GM12878 (cell line): Measurements from ENCODE around the gene MCTP2. TPM values are rescaled to one million over a fixed set of nuclear protein-coding genes. Genes with fewer than 3 reads are reported as not detected.
A peak's percentile ranks its signal among the peaks of the same experiment; 100 is the strongest.

Source experiments
- BMI1 ChIP-seq: fragments of 450-650 bp; IDR thresholded peaks from 2 replicates; pipeline ENCODE4 v1.6.1; 2016; ENCODE audit warnings: mild to moderate bottlenecking, moderate library complexity, borderline replicate concordance
- CBX5 ChIP-seq: sonication (generic); IDR thresholded peaks from 2 replicates; pipeline ENCODE4 v1.6.1; 2016; ENCODE audit warnings: low read depth, moderate library complexity, mild to moderate bottlenecking, inconsistent platforms
- EED ChIP-seq: sonication (generic); IDR thresholded peaks from 2 replicates; pipeline ENCODE4 v1.6.1; 2016; ENCODE audit warnings: antibody characterized with exemption, low read depth
- GATAD2B ChIP-seq: fragments of 450-650 bp; conservative IDR thresholded peaks from 2 replicates; pipeline ENCODE4 v1.6.1; 2017; ENCODE audit warnings: low read depth, mild to moderate bottlenecking, moderate library complexity
- IRF4 ChIP-seq: IDR thresholded peaks from 2 replicates; pipeline ENCODE4 v1.6.1; 2011; ENCODE audit warnings: low read depth, low read length
- KAT2A ChIP-seq: conservative IDR thresholded peaks from 2 replicates; pipeline ENCODE4 v1.6.1; 2011; ENCODE audit warnings: low read depth, low read length; ENCODE audit not compliant: control insufficient read depth
- NFYA ChIP-seq: IDR thresholded peaks from 2 replicates; pipeline ENCODE4 v1.6.1; 2011; ENCODE audit warnings: low read depth, mild to moderate bottlenecking, low read length, improper control_type of control experiment, borderline replicate concordance
- NR2C2 ChIP-seq: IDR thresholded peaks from 2 replicates; pipeline ENCODE4 v1.6.1; 2011; ENCODE audit warnings: borderline replicate concordance, low read depth; ENCODE audit not compliant: control insufficient read depth, insufficient read length
- NR2F1 ChIP-seq: fragments of 450-650 bp; conservative IDR thresholded peaks from 2 replicates; pipeline ENCODE4 v1.6.1; 2017; ENCODE audit warnings: mild to moderate bottlenecking
- PAX5 ChIP-seq: IDR thresholded peaks from 2 replicates; pipeline ENCODE4 v1.6.1; 2011; ENCODE audit warnings: low read depth, low read length, borderline replicate concordance
- RUNX3 ChIP-seq: IDR thresholded peaks from 2 replicates; pipeline ENCODE4 v1.6.1; 2012; ENCODE audit warnings: low read length, inconsistent platforms
- SPI1 ChIP-seq: IDR thresholded peaks from 2 replicates; pipeline ENCODE4 v1.6.1; 2011; ENCODE audit warnings: low read depth, mild to moderate bottlenecking, low read length, moderate library complexity, borderline replicate concordance; ENCODE audit not compliant: insufficient read depth
- TARDBP ChIP-seq: IDR thresholded peaks from 2 replicates; pipeline ENCODE4 v1.6.1; 2016; ENCODE audit warnings: borderline replicate concordance
- TCF3 ChIP-seq: IDR thresholded peaks from 2 replicates; pipeline ENCODE4 v1.6.1; 2012; ENCODE audit warnings: low read depth, mild to moderate bottlenecking, low read length, borderline replicate concordance; ENCODE audit not compliant: insufficient read depth
- TCF7 ChIP-seq: IDR thresholded peaks from 2 replicates; pipeline ENCODE4 v1.6.1; 2014; ENCODE audit warnings: antibody characterized with exemption, borderline replicate concordance
- ZNF217 ChIP-seq: fragments of 450-650 bp; IDR thresholded peaks from 2 replicates; pipeline ENCODE4 v1.6.1; 2017; ENCODE audit warnings: antibody characterized with exemption, mild to moderate bottlenecking
- polyA plus RNA-seq, 11 experiments: library from polyadenylated mRNA; depleted of rRNA in 4 of 11; unstranded in 6 of 11; stranded (reverse) in 5 of 11; fragments of >200 nt; fragmentation: Nextera tagmentation in 4 of 11; fragmentation: Illumina TruSeq in 1 of 11; extraction: Ambion mirVana in 4 of 11; extraction: Trizol in 1 of 11; gene quantifications; 1 replicate in 1 of 11; 2 replicates in 10 of 11; pipeline versions ENCODE4 v1.2.1 to v1.2.3, GENCODE V29; 2011 to 2016; ENCODE audit warnings: inconsistent platforms in 2 of 11, missing spikeins in 2 of 11, low read depth in 1 of 11
- total RNA-seq, 4 experiments: library from RNA; depleted of rRNA in 3 of 4; stranded (reverse); fragments of >200 nt in 3 of 4; fragmentation: Illumina TruSeq in 1 of 4; extraction: Trizol in 1 of 4; gene quantifications; 2 replicates each; pipeline versions ENCODE4 v1.2.1 to v1.2.3, GENCODE V29; 2013 to 2021
- TF ChIP-seq, protein P1 (sequence below): fragments of 450-650 bp; formaldehyde crosslinking; IDR thresholded peaks from 2 replicates; pipeline ENCODE4 v1.4.0; 2020; ENCODE audit warnings: mild to moderate bottlenecking, moderate library complexity
- TF ChIP-seq, protein P2 (sequence below): fragments of 450-650 bp; IDR thresholded peaks from 2 replicates; pipeline ENCODE4 v1.6.1; 2016; ENCODE audit warnings: mild to moderate bottlenecking
- TF ChIP-seq, protein P3 (sequence below): fragments of 450-650 bp; IDR thresholded peaks from 2 replicates; pipeline ENCODE4 v1.6.1; 2018; ENCODE audit warnings: mild to moderate bottlenecking, low read depth, moderate library complexity; ENCODE audit not compliant: partially characterized antibody
- TF ChIP-seq, protein P4 (sequence below): IDR thresholded peaks from 2 replicates; pipeline ENCODE4 v1.6.1; 2012; ENCODE audit warnings: low read depth, low read length, improper control_type of control experiment

The MCTP2 gene
- total and polyA plus RNA-seq, 10 of the 15 experiments (the other 5 are each of a cell fraction or from before 2014, with no cell fraction given), result 0.24 to 48.5 (median 0.88) TPM

DNA sequence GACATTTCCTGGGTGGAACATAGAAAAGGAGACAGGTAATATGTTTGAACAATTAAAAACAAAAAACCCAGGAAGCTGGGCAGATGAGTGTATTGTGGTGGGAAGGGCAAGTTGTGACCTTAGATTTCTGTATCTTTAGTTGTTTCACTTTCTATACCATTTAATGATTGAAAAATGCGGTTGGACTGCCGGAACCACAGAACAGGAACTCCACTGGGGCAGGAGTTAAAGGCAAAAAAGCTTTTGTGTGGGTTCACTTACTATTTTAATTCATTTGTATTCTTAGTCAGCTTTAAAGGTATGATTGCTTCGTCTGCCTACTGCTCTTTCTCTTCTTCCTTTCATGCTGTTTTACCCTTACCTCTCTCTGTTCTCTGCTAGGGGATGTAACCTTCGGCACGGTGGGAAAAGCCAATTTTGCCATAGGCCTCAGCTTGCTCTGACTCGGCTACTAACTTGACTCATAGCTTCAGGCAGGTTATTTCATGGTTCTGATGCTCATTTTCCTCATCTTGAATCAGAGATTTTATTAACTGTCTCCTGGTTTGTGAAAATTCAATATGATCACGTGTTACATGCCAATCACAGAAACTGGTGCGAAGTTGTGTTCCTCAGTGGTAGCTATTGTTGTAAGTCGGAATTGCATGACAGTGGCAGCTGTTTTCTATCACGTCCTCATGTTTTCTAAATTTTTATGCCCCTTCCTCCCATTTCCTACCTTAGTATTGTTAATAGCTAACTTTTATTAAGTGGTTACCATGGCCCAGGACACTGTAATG, 1.6 kb upstream of the MCTP2 start (continued):
- TF ChIP-seq PAX5, result peak; percentile 67; the same call in 1 of the 2 replicates
- peak; percentile 80 for TF ChIP-seq SPI1
- TF ChIP-seq ZNF217, result peak; percentile 56; the same call in 1 of the 2 replicates
- no peak for TF ChIP-seq KAT2A
- no peak for TF ChIP-seq TARDBP
- TF ChIP-seq IRF4, result 0 out of 2 replicates have a peak, but pooled peaks have one; percentile 20
- TF ChIP-seq, protein P1, sequence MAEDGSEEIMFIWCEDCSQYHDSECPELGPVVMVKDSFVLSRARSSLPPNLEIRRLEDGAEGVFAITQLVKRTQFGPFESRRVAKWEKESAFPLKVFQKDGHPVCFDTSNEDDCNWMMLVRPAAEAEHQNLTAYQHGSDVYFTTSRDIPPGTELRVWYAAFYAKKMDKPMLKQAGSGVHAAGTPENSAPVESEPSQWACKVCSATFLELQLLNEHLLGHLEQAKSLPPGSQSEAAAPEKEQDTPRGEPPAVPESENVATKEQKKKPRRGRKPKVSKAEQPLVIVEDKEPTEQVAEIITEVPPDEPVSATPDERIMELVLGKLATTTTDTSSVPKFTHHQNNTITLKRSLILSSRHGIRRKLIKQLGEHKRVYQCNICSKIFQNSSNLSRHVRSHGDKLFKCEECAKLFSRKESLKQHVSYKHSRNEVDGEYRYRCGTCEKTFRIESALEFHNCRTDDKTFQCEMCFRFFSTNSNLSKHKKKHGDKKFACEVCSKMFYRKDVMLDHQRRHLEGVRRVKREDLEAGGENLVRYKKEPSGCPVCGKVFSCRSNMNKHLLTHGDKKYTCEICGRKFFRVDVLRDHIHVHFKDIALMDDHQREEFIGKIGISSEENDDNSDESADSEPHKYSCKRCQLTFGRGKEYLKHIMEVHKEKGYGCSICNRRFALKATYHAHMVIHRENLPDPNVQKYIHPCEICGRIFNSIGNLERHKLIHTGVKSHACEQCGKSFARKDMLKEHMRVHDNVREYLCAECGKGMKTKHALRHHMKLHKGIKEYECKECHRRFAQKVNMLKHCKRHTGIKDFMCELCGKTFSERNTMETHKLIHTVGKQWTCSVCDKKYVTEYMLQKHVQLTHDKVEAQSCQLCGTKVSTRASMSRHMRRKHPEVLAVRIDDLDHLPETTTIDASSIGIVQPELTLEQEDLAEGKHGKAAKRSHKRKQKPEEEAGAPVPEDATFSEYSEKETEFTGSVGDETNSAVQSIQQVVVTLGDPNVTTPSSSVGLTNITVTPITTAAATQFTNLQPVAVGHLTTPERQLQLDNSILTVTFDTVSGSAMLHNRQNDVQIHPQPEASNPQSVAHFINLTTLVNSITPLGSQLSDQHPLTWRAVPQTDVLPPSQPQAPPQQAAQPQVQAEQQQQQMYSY (CRISPR knock-in tag), result no peak
- no peak for TF ChIP-seq NR2C2
- no peak for TF ChIP-seq TCF3
- no peak for TF ChIP-seq BMI1
- TF ChIP-seq RUNX3, result peak; percentile 95
- TF ChIP-seq, protein P2, sequence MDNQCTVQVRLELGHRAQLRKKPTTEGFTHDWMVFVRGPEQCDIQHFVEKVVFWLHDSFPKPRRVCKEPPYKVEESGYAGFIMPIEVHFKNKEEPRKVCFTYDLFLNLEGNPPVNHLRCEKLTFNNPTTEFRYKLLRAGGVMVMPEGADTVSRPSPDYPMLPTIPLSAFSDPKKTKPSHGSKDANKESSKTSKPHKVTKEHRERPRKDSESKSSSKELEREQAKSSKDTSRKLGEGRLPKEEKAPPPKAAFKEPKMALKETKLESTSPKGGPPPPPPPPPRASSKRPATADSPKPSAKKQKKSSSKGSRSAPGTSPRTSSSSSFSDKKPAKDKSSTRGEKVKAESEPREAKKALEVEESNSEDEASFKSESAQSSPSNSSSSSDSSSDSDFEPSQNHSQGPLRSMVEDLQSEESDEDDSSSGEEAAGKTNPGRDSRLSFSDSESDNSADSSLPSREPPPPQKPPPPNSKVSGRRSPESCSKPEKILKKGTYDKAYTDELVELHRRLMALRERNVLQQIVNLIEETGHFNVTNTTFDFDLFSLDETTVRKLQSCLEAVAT, result peak; percentile 78
- TF ChIP-seq NR2F1, result peak; percentile 97
- TF ChIP-seq GATAD2B, result 0 out of 2 replicates have a peak, but pooled peaks have one; percentile 64
- 0 out of 2 replicates have a peak, but pooled peaks have one; percentile 54 for TF ChIP-seq CBX5
- no peak for TF ChIP-seq NFYA
- TF ChIP-seq, protein P3, sequence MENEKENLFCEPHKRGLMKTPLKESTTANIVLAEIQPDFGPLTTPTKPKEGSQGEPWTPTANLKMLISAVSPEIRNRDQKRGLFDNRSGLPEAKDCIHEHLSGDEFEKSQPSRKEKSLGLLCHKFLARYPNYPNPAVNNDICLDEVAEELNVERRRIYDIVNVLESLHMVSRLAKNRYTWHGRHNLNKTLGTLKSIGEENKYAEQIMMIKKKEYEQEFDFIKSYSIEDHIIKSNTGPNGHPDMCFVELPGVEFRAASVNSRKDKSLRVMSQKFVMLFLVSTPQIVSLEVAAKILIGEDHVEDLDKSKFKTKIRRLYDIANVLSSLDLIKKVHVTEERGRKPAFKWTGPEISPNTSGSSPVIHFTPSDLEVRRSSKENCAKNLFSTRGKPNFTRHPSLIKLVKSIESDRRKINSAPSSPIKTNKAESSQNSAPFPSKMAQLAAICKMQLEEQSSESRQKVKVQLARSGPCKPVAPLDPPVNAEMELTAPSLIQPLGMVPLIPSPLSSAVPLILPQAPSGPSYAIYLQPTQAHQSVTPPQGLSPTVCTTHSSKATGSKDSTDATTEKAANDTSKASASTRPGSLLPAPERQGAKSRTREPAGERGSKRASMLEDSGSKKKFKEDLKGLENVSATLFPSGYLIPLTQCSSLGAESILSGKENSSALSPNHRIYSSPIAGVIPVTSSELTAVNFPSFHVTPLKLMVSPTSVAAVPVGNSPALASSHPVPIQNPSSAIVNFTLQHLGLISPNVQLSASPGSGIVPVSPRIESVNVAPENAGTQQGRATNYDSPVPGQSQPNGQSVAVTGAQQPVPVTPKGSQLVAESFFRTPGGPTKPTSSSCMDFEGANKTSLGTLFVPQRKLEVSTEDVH, result no peak
- no peak; the same call in 1 of the 2 replicates for TF ChIP-seq TCF7
- TF ChIP-seq EED, result peak; percentile 54
- TF ChIP-seq, protein P4, sequence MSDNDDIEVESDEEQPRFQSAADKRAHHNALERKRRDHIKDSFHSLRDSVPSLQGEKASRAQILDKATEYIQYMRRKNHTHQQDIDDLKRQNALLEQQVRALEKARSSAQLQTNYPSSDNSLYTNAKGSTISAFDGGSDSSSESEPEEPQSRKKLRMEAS, result no peak
